Measurements from ENCODE around the gene PITPNM3. TPM values are rescaled to one million over a fixed set of nuclear protein-coding genes. Genes with fewer than 3 reads are reported as not detected.

PITPNM3 gene
- polyA plus RNA-seq, 1 donor from 2014 or later: 3.0 TPM

- TF ChIP-seq CTCF (IDR thresholded peaks at IDR 0.05; ENCODE audit: poor library complexity, severe bottlenecking) (no peak), MXI1 (conservative IDR thresholded peaks at IDR 0.05; ENCODE audit: poor library complexity, severe bottlenecking) (no peak), TAF1 (IDR thresholded peaks at IDR 0.05; ENCODE audit: low read depth) (no peak), SMC3 (conservative IDR thresholded peaks at IDR 0.05; ENCODE audit: poor library complexity) (no peak), EZH2 (IDR thresholded peaks at IDR 0.05; ENCODE audit: borderline replicate concordance, insufficient read depth, low read length, poor library complexity, severe bottlenecking) (no peak), EP300 (conservative IDR thresholded peaks at IDR 0.05; ENCODE audit: poor library complexity, severe bottlenecking) (no peak), POLR2AphosphoS5 (IDR thresholded peaks at IDR 0.05) (no peak), RAD21 (conservative IDR thresholded peaks at IDR 0.05) (no peak), REST (IDR thresholded peaks at IDR 0.05; ENCODE audit: borderline replicate concordance) (no peak)
- H3K36me3 ChIP-seq (ENCODE audit: insufficient read depth, low read length): no peaks in the 10 kb centered on the region
- H3F3A ChIP-seq (ENCODE audit: insufficient read depth, low read length, poor library complexity, severe bottlenecking): no peaks in the 10 kb centered on the region
- no peak overlapping the region for H3K4me2 ChIP-seq (ENCODE audit: low read length)
- no peak overlapping the region for H3K27ac ChIP-seq (ENCODE audit: low read length)
- no peaks in the 10 kb centered on the region for H3K79me2 ChIP-seq (replicated peaks; ENCODE audit: insufficient read depth, low read length)
- H3K9ac ChIP-seq (ENCODE audit: low read length): no peak overlapping the region
- H3K9me3 ChIP-seq (ENCODE audit: low read length): no peaks in the 10 kb centered on the region
- H3K4me3 ChIP-seq (ENCODE audit: low read length): no peak overlapping the region
- no peaks in the 10 kb centered on the region for H3K27me3 ChIP-seq (ENCODE audit: insufficient read depth, low read depth, low read length)
- no peak overlapping the region for H2AFZ ChIP-seq (ENCODE audit: low read depth, low read length)
- no peaks in the 10 kb centered on the region for H4K20me1 ChIP-seq (ENCODE audit: insufficient read depth)
- H3K9me2 ChIP-seq (ENCODE audit: insufficient read depth, low read length): no peaks in the 10 kb centered on the region
These were observed 11.9 kb upstream of the PITPNM3 start for GRCh38 chr17:6568184-6568758.

- no peaks in the 10 kb centered on the region for H3K9me3 ChIP-seq (ENCODE audit: low read length)
- H3K36me3 ChIP-seq (ENCODE audit: insufficient read depth, low read length): no peaks in the 10 kb centered on the region
- no peak overlapping the region for H3K4me3 ChIP-seq (ENCODE audit: low read length)
- H4K20me1 ChIP-seq (ENCODE audit: insufficient read depth): no peaks in the 10 kb centered on the region
- H3K79me2 ChIP-seq (replicated peaks; ENCODE audit: insufficient read depth, low read length): no peaks in the 10 kb centered on the region
- TF ChIP-seq RAD21 (conservative IDR thresholded peaks at IDR 0.05) (no peak), EP300 (conservative IDR thresholded peaks at IDR 0.05; ENCODE audit: poor library complexity, severe bottlenecking) (no peak), POLR2AphosphoS5 (IDR thresholded peaks at IDR 0.05) (no peak), SMC3 (conservative IDR thresholded peaks at IDR 0.05; ENCODE audit: poor library complexity) (no peak), REST (IDR thresholded peaks at IDR 0.05; ENCODE audit: borderline replicate concordance) (no peak), MXI1 (conservative IDR thresholded peaks at IDR 0.05; ENCODE audit: poor library complexity, severe bottlenecking) (no peak), CTCF (IDR thresholded peaks at IDR 0.05; ENCODE audit: poor library complexity, severe bottlenecking) (no peak), EZH2 (IDR thresholded peaks at IDR 0.05; ENCODE audit: borderline replicate concordance, insufficient read depth, low read length, poor library complexity, severe bottlenecking) (no peak), TAF1 (IDR thresholded peaks at IDR 0.05; ENCODE audit: low read depth) (no peak)
- H3K27ac ChIP-seq (ENCODE audit: low read length): no peak overlapping the region
- no peaks in the 10 kb centered on the region for H3K9me2 ChIP-seq (ENCODE audit: insufficient read depth, low read length)
- H3K9ac ChIP-seq (ENCODE audit: low read length): no peak overlapping the region
- H3K4me2 ChIP-seq (ENCODE audit: low read length): no peak overlapping the region
- H3K27me3 ChIP-seq (ENCODE audit: insufficient read depth, low read depth, low read length): no peaks in the 10 kb centered on the region
- no peaks in the 10 kb centered on the region for H3F3A ChIP-seq (ENCODE audit: insufficient read depth, low read length, poor library complexity, severe bottlenecking)
- no peak overlapping the region for H2AFZ ChIP-seq (ENCODE audit: low read depth, low read length)
These were observed 11.3 kb upstream of the PITPNM3 start for GRCh38 chr17:6567528-6568183.
